Skeletal muscle tissue (tissue), 4 donors: Measurements from ENCODE around the gene KIF21B. TPM values are rescaled to one million over a fixed set of nuclear protein-coding genes. Genes with fewer than 3 reads are reported as not detected.
"Not testable (repeated sequence)": the region's sequence is repeated elsewhere in the genome, so short reads cannot be mapped to it uniquely, and the experiment has no call there.

ENCODE experiments used
- H3K27ac ChIP-seq: one replicate; pipeline ENCODE4 v1.7.0; 2013; ENCODE audit warnings: mild to moderate bottlenecking, low read depth, low read length, inconsistent platforms
- H3K27me3 ChIP-seq, 3 donors: one replicate each; pipeline ENCODE4 v1.7.0; 2013; ENCODE audit warnings: low read length in 3 of 3; ENCODE audit not compliant: control insufficient read depth in 3 of 3, insufficient read depth in 3 of 3
- H3K36me3 ChIP-seq, 3 donors: one replicate each; pipeline ENCODE4 v1.7.0; 2013; ENCODE audit warnings: low read length in 3 of 3; ENCODE audit not compliant: control insufficient read depth in 3 of 3, insufficient read depth in 3 of 3
- H3K4me1 ChIP-seq, 3 donors: one replicate each; pipeline ENCODE4 v1.7.0; 2013; ENCODE audit warnings: low read length in 3 of 3, mild to moderate bottlenecking in 3 of 3; ENCODE audit not compliant: control insufficient read depth in 3 of 3, insufficient read depth in 3 of 3
- H3K4me3 ChIP-seq, 3 donors: one replicate each; pipeline ENCODE4 v1.7.0; 2013; ENCODE audit warnings: low read length in 3 of 3
- H3K9ac ChIP-seq, 3 donors: one replicate each; pipeline ENCODE4 v1.7.0; 2013; ENCODE audit warnings: low read length in 3 of 3, mild to moderate bottlenecking in 3 of 3, moderate library complexity in 2 of 3, low read depth in 1 of 3
- H3K9me3 ChIP-seq, 3 donors: one replicate each; pipeline ENCODE4 v1.7.0; 2013; ENCODE audit warnings: low read length in 3 of 3; ENCODE audit not compliant: control insufficient read depth in 3 of 3
- total RNA-seq: library from RNA; depleted of rRNA; stranded (reverse); fragments of >200 nt; gene quantifications from one replicate; pipeline ENCODE4 v1.2.3, GENCODE V29; 2014
- donor health status: Osteomylitis.

The KIF21B gene
- total RNA-seq, 1 donor from 2014 or later, result 1.0 TPM

DNA sequence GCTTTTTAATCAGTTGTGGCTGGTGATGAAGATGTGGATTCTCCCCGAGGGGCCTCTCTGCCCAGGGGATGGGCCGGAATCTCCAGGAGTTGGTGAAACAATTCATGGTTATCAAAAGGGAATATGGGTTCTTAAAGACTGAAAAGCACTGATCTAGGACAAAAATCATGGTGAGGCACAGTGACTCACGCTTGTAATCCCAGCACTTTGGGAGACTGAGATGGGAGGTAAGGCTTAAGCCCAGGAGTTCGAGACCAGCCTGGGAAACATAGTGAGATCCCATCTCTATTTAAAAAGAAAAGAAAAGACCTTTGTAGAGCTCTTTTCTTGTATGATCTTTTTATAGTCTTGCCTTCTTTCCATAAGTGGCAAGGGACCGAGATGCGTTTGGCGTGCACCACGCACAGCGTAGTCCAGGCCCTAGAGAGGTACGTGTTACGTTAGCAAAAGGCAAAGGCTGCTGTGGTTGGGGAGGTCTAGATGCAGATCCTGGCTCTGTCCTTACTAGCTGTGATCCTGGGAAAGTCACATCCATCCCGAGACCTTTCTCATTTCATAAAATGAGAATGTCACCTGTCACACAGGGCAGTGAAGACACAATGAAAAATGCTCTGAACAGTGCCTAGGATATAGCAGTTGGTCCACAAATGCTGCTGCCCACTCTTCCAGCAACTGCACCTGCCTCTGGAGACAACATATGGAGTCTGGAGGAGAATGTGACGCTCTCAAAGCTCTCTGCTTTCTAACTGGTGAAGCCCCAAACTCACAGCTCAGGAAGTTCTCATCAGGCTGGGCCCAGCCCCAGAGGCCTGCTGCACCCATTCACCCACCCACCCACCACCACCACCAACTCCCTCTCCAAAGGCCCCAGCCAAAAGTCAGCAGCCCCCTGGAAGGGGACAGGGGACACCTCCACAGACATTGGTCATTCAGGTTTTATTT lies 54.8 kb downstream of the KIF21B start:
- H3K9ac ChIP-seq, result no peak overlapping the region
- peaks cover 0 to 10% (median 5%) of the 10 kb centered on the region in 3 donors for H3K4me1 ChIP-seq
- no peak overlapping the region for H3K4me3 ChIP-seq
- no peak overlapping the region for H3K27ac ChIP-seq
- H3K27me3 ChIP-seq, result peaks cover 0 to 3% (median 0%) of the 10 kb centered on the region in 3 donors
- no peaks in the 10 kb centered on the region for H3K36me3 ChIP-seq
- H3K9me3 ChIP-seq, result no peaks in the 10 kb centered on the region

DNA sequence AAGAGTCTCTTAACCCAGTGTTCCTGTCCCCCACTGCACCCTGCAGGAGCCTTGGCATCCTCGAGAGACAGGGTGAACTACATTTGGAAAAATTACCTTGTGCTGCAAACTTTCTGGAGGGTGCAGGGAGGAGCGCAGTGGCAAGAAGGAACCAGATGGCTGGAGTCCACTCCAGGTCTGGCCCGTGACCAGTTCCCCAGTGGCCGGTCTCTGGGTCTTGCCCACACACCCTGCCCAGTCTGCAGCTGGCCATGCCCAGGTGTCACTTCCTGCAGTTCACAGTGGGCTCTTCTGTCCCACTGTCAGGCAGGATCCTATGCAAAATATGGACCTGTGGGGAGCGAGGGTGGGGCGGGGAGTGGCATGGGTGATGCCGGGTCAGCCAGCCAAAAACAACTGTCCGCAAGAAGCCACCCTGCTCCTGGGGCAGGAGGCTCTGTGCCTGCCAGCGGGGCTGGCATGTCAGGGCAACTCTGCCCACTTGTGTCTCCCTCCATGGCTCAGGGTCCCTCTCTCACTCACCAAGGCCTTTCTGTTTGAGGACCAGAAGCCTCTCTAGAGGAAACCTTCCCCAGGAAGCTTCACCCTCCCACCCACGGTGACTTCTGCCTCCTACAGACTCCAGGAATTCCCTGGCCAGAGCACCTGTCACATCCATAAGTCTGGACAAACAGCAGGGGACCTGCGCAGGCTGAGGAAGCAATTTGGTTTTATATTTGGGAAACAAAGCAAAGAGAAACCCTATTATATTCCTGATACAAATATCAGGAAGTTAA lies 55.6 kb downstream of the KIF21B start:
- Histone ChIP-seq H3K27ac (no peak overlapping the region), H3K27me3 (peaks cover 0 to 3% (median 0%) of the 10 kb centered on the region in 3 donors), H3K4me3 (no peak overlapping the region), H3K36me3 (no peaks in the 10 kb centered on the region), H3K9me3 (no peaks in the 10 kb centered on the region), H3K4me1 (peaks cover 0 to 10% (median 5%) of the 10 kb centered on the region in 3 donors), H3K9ac (no peak overlapping the region)

DNA sequence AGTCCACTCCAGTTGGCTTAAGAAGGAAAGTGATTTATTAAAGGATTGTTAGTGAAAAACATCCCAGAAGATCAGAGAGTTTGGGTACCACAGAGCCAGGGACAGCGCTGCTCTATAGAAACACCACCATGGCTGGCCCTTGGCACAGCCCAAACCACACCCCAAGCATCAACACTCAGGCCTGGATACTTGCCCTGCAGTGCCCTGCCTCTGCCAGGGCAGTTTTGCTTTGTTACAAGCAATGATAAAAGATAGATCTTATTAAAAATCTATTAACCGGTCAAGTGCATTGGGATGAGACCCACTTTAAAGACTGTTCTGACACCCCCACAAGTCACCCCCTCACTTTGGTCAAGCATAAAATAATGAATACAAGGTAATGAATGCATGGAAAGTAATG lies 56.6 kb downstream of the KIF21B start:
- Histone ChIP-seq H3K9me3 (no peaks in the 10 kb centered on the region), H3K36me3 (no peaks in the 10 kb centered on the region), H3K27ac (no peak overlapping the region), H3K4me3 (no peak overlapping the region), H3K27me3 (peaks cover 0 to 3% (median 0%) of the 10 kb centered on the region in 3 donors), H3K4me1 (peaks cover 0 to 10% (median 5%) of the 10 kb centered on the region in 3 donors), H3K9ac (no peak overlapping the region)

DNA sequence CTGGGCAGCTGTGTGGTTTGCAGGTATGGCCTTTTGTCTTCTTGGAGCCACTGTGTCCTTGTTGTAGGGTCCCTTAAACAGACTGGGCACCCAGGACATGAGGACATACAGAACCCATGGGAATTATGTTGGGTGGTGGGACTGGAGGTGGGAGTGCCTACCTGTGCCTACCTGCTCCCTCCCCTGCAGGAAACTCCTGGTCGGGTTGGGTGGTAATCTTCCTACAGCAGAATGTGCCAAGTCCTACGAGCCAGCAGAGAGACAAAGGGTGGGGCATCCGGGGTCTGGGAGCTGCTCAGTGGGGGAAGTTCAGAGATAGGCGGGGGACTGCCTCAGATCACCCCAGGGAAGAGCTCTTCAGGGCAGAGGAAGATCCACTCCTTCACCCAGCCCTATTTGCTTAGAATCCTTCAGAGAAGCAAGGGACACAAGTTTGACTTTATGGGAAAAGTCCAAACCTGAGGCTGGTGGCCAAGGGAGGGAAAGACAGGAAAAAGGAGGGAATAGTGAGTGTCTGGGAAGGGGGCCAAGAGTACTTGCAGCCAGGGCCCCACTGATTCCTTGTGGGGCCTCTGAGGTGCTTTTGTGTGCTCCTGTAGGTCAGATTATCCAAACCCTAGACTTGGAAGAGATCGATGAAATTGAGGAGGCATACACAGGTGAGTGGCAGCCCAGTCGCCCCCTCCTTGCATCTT lies 58.3 kb downstream of the KIF21B start:
- Histone ChIP-seq H3K4me3 (no peak overlapping the region), H3K9ac (no peak overlapping the region), H3K4me1 (peaks cover 0 to 7% (median 5%) of the 10 kb centered on the region in 3 donors), H3K27me3 (peaks cover 0 to 3% (median 0%) of the 10 kb centered on the region in 3 donors), H3K9me3 (no peaks in the 10 kb centered on the region), H3K36me3 (no peaks in the 10 kb centered on the region), H3K27ac (no peak overlapping the region)

DNA sequence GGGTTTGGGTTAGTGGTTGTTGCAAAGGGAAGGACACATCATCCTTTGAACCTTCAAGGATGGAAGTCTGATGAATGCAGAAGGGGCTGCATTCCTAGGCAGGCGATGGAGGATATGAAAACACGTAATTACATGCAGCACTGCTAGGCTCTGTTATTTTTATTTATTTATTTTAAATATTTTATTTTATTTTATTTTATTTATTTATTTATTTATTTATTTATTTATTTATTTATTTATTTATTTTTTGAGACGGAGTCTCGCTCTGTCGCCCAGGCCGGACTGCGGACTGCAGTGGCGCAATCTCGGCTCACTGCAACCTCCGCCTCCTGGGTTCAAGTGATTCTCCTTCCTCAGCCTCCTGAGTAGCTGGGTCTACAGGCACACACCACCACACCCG lies 59.6 kb downstream of the KIF21B start:
- H3K4me3 ChIP-seq, H3K4me1 ChIP-seq, H3K9ac ChIP-seq, H3K27ac ChIP-seq, H3K27me3 ChIP-seq, H3K9me3 ChIP-seq, H3K36me3 ChIP-seq: not testable (repeated sequence)

DNA sequence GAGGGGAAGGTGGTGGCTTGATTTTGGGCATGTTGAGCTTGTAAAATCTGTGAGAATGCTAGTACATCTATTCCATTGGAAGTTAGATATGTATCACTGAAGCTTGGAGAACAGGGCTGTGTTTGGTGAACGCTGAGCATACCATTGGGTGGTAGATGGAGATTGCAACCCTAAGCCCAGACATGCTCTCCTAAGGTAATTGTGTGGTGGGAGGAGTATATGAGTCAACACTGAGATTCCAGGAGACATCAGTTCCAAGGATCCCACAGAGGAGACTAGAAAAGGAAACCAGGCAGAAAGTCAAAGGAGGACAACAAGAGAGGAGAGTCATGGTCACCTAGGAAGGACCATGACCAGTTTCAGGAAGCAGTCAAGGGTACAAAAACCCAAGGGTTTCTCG lies 60.4 kb downstream of the KIF21B start:
- H3K9me3 ChIP-seq, result no peaks in the 10 kb centered on the region
- H3K4me1 ChIP-seq, result no peaks in the 10 kb centered on the region
- no peaks in the 10 kb centered on the region for H3K36me3 ChIP-seq
- H3K27me3 ChIP-seq, result peaks cover 0 to 7% (median 0%) of the 10 kb centered on the region in 3 donors
- no peak overlapping the region for H3K4me3 ChIP-seq
- no peak overlapping the region for H3K27ac ChIP-seq
- no peak overlapping the region for H3K9ac ChIP-seq

DNA sequence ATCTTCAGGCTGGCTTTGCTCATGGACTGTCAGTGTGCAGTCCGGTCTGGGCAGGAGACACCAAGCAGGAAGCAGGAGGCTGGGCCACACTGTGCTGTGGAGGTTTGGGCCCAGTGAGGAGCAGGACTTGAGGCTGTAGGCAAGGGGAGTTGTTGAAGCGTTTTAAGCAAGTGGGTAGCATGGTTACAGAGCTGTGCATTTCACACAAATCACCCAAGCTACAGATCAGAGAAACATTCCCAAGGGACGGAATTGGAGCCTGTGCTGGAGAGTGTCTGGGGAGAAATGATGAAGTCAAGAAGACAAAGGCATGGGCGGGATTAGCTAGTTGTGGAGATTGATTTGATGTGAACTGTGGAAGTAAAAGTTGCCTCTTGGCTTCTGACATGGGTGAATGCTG lies 60.9 kb downstream of the KIF21B start:
- H3K27ac ChIP-seq, result no peak overlapping the region
- H3K9me3 ChIP-seq, result no peaks in the 10 kb centered on the region
- no peaks in the 10 kb centered on the region for H3K36me3 ChIP-seq
- H3K4me3 ChIP-seq, result no peak overlapping the region
- H3K4me1 ChIP-seq, result no peaks in the 10 kb centered on the region
- H3K27me3 ChIP-seq, result peaks cover 0 to 7% (median 0%) of the 10 kb centered on the region in 3 donors
- H3K9ac ChIP-seq, result no peak overlapping the region

DNA sequence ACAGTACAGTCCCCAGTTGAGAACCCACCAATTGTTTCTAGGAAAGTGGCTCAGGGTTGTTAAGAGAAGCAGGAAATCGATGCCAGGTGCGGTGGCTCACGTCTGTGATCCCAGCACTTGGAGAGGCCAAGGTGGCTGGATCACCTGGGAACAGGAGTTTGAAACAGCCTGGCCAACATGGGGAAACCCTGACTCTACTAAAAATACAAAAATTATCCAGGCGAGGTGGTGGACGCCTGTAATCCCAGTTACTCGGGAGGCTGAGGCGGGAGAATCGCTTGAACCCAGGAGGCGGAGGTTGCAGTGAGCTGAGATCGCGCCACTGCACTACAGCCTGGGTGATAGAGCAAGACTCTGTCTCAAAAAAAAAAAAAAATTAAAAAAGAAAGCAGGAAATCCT lies 61.4 kb downstream of the KIF21B start:
- not testable (repeated sequence) for H3K9ac ChIP-seq, H3K36me3 ChIP-seq, H3K27me3 ChIP-seq, H3K27ac ChIP-seq, H3K4me1 ChIP-seq, H3K9me3 ChIP-seq, H3K4me3 ChIP-seq

DNA sequence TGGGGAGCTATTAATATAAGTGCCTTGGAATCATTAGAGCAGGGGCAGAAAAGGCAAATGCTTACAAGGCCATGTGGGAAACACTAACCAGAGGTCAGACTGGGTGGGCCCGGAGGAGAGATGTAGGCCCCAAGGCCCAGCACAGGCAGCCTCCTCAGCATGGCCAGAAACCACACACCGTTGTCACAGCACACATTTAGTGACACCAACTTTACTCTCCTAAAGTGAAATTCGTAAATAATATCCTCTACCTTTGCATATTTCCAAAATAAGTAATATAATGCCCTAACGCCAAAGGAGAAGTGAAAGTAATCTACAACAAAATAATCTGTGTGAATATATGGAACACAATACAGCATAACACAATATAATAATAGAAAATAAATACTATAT lies 62.6 kb downstream of the KIF21B start:
- Histone ChIP-seq H3K9me3 (no peaks in the 10 kb centered on the region), H3K4me3 (no peak overlapping the region), H3K27me3 (peaks cover 0 to 7% (median 0%) of the 10 kb centered on the region in 3 donors), H3K36me3 (no peaks in the 10 kb centered on the region), H3K4me1 (no peaks in the 10 kb centered on the region), H3K27ac (no peak overlapping the region), H3K9ac (no peak overlapping the region)
